ENCODE data around the gene DUSP10. TPM values are rescaled to one million over a fixed set of nuclear protein-coding genes. Genes with fewer than 3 reads are reported as not detected.
A peak's percentile ranks its signal among the peaks of the same experiment; 100 is the strongest.

DUSP10 gene
- total RNA-seq, 1 experiment from 2014 or later, result 1.6 TPM

GRCh38 chr1:221747839-221748238, 6.0 kb upstream of the DUSP10 start:
- Mint-ChIP-seq H3K36me3 (no peaks in the 10 kb centered on the region), H3K4me3 (no peak overlapping the region), H3K4me1 (peaks cover 14% of the 10 kb centered on the region), H3K27me3 (ENCODE audit: low read depth) (no peaks in the 10 kb centered on the region), H3K9me3 (no peaks in the 10 kb centered on the region), H3K27ac (no peak overlapping the region)
- TF ChIP-seq ATF2 (CRISPR knock-in tag; IDR thresholded peaks at IDR 0.05; ENCODE audit: borderline replicate concordance, low read depth) (no peak), TP53 (CRISPR knock-in tag; IDR thresholded peaks at IDR 0.05) (no peak), JUN (CRISPR knock-in tag; IDR thresholded peaks at IDR 0.05) (no peak), ZNF219 (CRISPR knock-in tag; IDR thresholded peaks at IDR 0.05; ENCODE audit: borderline replicate concordance) (no peak), FOXP4 (CRISPR knock-in tag; IDR thresholded peaks at IDR 0.05) (no peak), SMAD4 (CRISPR knock-in tag; IDR thresholded peaks at IDR 0.05) (no peak), ZNF232 (CRISPR knock-in tag; IDR thresholded peaks at IDR 0.05) (no peak), ZNF423 (CRISPR knock-in tag; IDR thresholded peaks at IDR 0.05) (no peak)
- TF ChIP-seq, protein P1, sequence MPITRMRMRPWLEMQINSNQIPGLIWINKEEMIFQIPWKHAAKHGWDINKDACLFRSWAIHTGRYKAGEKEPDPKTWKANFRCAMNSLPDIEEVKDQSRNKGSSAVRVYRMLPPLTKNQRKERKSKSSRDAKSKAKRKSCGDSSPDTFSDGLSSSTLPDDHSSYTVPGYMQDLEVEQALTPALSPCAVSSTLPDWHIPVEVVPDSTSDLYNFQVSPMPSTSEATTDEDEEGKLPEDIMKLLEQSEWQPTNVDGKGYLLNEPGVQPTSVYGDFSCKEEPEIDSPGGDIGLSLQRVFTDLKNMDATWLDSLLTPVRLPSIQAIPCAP (CRISPR knock-in tag; IDR thresholded peaks at IDR 0.05), result no peak
- TF ChIP-seq, protein P2, sequence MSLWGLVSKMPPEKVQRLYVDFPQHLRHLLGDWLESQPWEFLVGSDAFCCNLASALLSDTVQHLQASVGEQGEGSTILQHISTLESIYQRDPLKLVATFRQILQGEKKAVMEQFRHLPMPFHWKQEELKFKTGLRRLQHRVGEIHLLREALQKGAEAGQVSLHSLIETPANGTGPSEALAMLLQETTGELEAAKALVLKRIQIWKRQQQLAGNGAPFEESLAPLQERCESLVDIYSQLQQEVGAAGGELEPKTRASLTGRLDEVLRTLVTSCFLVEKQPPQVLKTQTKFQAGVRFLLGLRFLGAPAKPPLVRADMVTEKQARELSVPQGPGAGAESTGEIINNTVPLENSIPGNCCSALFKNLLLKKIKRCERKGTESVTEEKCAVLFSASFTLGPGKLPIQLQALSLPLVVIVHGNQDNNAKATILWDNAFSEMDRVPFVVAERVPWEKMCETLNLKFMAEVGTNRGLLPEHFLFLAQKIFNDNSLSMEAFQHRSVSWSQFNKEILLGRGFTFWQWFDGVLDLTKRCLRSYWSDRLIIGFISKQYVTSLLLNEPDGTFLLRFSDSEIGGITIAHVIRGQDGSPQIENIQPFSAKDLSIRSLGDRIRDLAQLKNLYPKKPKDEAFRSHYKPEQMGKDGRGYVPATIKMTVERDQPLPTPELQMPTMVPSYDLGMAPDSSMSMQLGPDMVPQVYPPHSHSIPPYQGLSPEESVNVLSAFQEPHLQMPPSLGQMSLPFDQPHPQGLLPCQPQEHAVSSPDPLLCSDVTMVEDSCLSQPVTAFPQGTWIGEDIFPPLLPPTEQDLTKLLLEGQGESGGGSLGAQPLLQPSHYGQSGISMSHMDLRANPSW (CRISPR knock-in tag; conservative IDR thresholded peaks at IDR 0.05; ENCODE audit: low read depth), result no peak
- TF ChIP-seq, protein P3, sequence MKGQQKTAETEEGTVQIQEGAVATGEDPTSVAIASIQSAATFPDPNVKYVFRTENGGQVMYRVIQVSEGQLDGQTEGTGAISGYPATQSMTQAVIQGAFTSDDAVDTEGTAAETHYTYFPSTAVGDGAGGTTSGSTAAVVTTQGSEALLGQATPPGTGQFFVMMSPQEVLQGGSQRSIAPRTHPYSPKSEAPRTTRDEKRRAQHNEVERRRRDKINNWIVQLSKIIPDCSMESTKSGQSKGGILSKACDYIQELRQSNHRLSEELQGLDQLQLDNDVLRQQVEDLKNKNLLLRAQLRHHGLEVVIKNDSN (CRISPR knock-in tag; IDR thresholded peaks at IDR 0.05), result no peak
- CTCF ChIA-PET, result no interaction called here
- DNase-seq (ENCODE audit: low spot score), result no peak
- no peak for ATAC-seq
- POLR2A ChIA-PET, result no interaction called here

- Mint-ChIP-seq H3K27ac (peak overlapping the region; percentile 89), H3K27me3 (ENCODE audit: low read depth) (no peaks in the 10 kb centered on the region), H3K36me3 (peaks cover 6% of the 10 kb centered on the region; the same call in 1 of the 2 replicates), H3K4me3 (peak overlapping the region; percentile 84), H3K4me1 (peaks cover 17% of the 10 kb centered on the region), H3K9me3 (no peaks in the 10 kb centered on the region)
- DNase-seq (ENCODE audit: low spot score) (no peak), ATAC-seq (peak; percentile 38)
- TF ChIP-seq EMX1 (CRISPR knock-in tag; IDR thresholded peaks at IDR 0.05), result no peak
- TF ChIP-seq MYBL2 (CRISPR knock-in tag; IDR thresholded peaks at IDR 0.05), result no peak
- TF ChIP-seq SMAD3 (CRISPR knock-in tag; IDR thresholded peaks at IDR 0.05; ENCODE audit: borderline replicate concordance), result no peak
- TF ChIP-seq JAZF1 (CRISPR knock-in tag; IDR thresholded peaks at IDR 0.05), result no peak
- TF ChIP-seq, protein P4, sequence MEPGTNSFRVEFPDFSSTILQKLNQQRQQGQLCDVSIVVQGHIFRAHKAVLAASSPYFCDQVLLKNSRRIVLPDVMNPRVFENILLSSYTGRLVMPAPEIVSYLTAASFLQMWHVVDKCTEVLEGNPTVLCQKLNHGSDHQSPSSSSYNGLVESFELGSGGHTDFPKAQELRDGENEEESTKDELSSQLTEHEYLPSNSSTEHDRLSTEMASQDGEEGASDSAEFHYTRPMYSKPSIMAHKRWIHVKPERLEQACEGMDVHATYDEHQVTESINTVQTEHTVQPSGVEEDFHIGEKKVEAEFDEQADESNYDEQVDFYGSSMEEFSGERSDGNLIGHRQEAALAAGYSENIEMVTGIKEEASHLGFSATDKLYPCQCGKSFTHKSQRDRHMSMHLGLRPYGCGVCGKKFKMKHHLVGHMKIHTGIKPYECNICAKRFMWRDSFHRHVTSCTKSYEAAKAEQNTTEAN (CRISPR knock-in tag; IDR thresholded peaks at IDR 0.05), result no peak
- ChIA-PET CTCF (interaction anchor here (0.8 to 2.1 kb wide), 6 partner anchors 24 to 266 kb away, joined by 3 to 10 read pairs (median 4); no protein-coding TSS in a partner anchor), POLR2A (interaction anchor here (1.0 to 2.8 kb wide), 2 partner anchors 28 to 85 kb away, joined by 3 to 21 read pairs; no protein-coding TSS in a partner anchor)
Measured at GRCh38 chr1:221743416-221744208, 1.7 kb upstream of the DUSP10 start.
